ENCODE data around the gene FARP1.

Gene FARP1

GRCh38 chr13:98462241-98462882, 319.5 kb downstream of the FARP1 start:
- ChIA-PET POLR2A (no interaction called here), CTCF (interaction anchor here (1.0 to 1.7 kb wide), 4 partner anchors 16 to 380 kb away, joined by 3 to 7 read pairs (median 3); no protein-coding TSS in a partner anchor)
- TF ChIP-seq, protein P1, sequence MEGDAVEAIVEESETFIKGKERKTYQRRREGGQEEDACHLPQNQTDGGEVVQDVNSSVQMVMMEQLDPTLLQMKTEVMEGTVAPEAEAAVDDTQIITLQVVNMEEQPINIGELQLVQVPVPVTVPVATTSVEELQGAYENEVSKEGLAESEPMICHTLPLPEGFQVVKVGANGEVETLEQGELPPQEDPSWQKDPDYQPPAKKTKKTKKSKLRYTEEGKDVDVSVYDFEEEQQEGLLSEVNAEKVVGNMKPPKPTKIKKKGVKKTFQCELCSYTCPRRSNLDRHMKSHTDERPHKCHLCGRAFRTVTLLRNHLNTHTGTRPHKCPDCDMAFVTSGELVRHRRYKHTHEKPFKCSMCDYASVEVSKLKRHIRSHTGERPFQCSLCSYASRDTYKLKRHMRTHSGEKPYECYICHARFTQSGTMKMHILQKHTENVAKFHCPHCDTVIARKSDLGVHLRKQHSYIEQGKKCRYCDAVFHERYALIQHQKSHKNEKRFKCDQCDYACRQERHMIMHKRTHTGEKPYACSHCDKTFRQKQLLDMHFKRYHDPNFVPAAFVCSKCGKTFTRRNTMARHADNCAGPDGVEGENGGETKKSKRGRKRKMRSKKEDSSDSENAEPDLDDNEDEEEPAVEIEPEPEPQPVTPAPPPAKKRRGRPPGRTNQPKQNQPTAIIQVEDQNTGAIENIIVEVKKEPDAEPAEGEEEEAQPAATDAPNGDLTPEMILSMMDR (IDR thresholded peaks at IDR 0.05; ENCODE audit: insufficient read depth, low read length, missing control alignments) = no peak
- DNase-seq (ENCODE audit: low read depth, low spot score) = no peak
- no peak overlapping the region for H3K4me3 ChIP-seq (ENCODE audit: low read depth, low read length)

DNA sequence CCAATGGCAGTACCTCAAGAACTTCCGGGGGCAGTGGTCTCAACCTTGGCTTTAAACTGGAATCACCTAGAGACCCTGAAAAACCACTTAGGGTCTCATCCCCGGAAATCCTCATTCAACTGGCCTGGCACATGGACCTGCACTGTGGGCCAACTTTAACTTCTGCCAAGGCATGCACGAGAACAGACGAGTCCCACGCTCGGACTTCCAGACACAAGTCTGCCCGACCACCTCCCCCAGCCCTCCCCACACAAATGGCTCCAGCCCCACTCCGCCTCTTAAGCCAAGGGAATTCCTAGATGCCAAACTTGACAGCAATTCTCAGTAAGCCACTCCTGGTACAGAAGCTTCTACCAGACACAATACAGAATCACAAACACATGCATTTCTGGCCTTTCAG, 320.1 kb downstream of the FARP1 start:
- POLR2A ChIA-PET = no interaction called here
- H3K4me3 ChIP-seq (ENCODE audit: low read depth, low read length) = no peak overlapping the region
- DNase-seq (ENCODE audit: low read depth, low spot score) = no peak
- TF ChIP-seq, protein P1 (IDR thresholded peaks at IDR 0.05; ENCODE audit: insufficient read depth, low read length, missing control alignments) = no peak
- CTCF ChIA-PET = interaction anchor here (1.0 to 1.4 kb wide), 3 partner anchors 13 to 20 kb away, joined by 3 to 5 read pairs (median 3); no protein-coding TSS in a partner anchor

- POLR2A ChIA-PET = no interaction called here
- CTCF ChIA-PET = interaction anchor here (0.7 to 7.1 kb wide), 26 partner anchors 9 to 611 kb away, joined by 3 to 58 read pairs (median 4); no protein-coding TSS in a partner anchor
- no peak overlapping the region for H3K4me3 ChIP-seq (ENCODE audit: low read depth, low read length)
- no peak for DNase-seq (ENCODE audit: low read depth, low spot score)
- TF ChIP-seq, protein P1 (IDR thresholded peaks at IDR 0.05; ENCODE audit: insufficient read depth, low read length, missing control alignments) = peak; percentile 77
These were observed 323.8 kb downstream of the FARP1 start for GRCh38 chr13:98466634-98467236.

GRCh38 chr13:98467263-98467985, 324.5 kb downstream of the FARP1 start:
- CTCF ChIA-PET = interaction anchor here (0.7 to 7.1 kb wide), 27 partner anchors 9 to 611 kb away, joined by 3 to 58 read pairs (median 4); no protein-coding TSS in a partner anchor
- TF ChIP-seq, protein P1 (IDR thresholded peaks at IDR 0.05; ENCODE audit: insufficient read depth, low read length, missing control alignments) = no peak
- H3K4me3 ChIP-seq (ENCODE audit: low read depth, low read length) = no peak overlapping the region
- POLR2A ChIA-PET = no interaction called here
- DNase-seq (ENCODE audit: low read depth, low spot score) = no peak

GRCh38 chr13:98468361-98468760, 325.5 kb downstream of the FARP1 start:
- no peak overlapping the region for H3K4me3 ChIP-seq (ENCODE audit: low read depth, low read length)
- ChIA-PET POLR2A (interaction anchor here (0.5 kb wide), 1 partner anchor 11 kb away, joined by 4 read pairs; no protein-coding TSS in a partner anchor), CTCF (interaction anchor here (0.8 to 7.1 kb wide), 12 partner anchors 9 to 203 kb away, joined by 3 to 58 read pairs (median 7); no protein-coding TSS in a partner anchor)
- no peak for DNase-seq (ENCODE audit: low read depth, low spot score)
- TF ChIP-seq, protein P1 (IDR thresholded peaks at IDR 0.05; ENCODE audit: insufficient read depth, low read length, missing control alignments) = no peak

Measured in AG04449 (cell line).